Endodermal cell (in vitro differentiated cells): ENCODE data around the gene DPY19L2. TPM values are rescaled to one million over a fixed set of nuclear protein-coding genes. Genes with fewer than 3 reads are reported as not detected.
"Not testable (repeated sequence)": the region's sequence is repeated elsewhere in the genome, so short reads cannot be mapped to it uniquely, and the experiment has no call there.

ENCODE experiments used
- DNase-seq: peaks from one replicate; pipeline ENCODE4 v3.0.0-alpha.2; 2017
- H3K27ac ChIP-seq: 2 replicates; pipeline ENCODE4 v1.5.1; 2013; ENCODE audit warnings: mild to moderate bottlenecking, low read depth, low read length, moderate library complexity
- H3K27me3 ChIP-seq: 2 replicates; pipeline ENCODE4 v1.6.1; 2013; ENCODE audit warnings: mild to moderate bottlenecking, low read length, moderate library complexity; ENCODE audit not compliant: insufficient read depth, control insufficient read depth, poor library complexity, severe bottlenecking
- H3K36me3 ChIP-seq: 2 replicates; pipeline ENCODE4 v1.7.0; 2013; ENCODE audit warnings: mild to moderate bottlenecking, low read length, moderate library complexity; ENCODE audit not compliant: control insufficient read depth, insufficient read depth
- H3K4me1 ChIP-seq: one replicate; pipeline ENCODE4 v1.7.0; 2013; ENCODE audit warnings: low read length; ENCODE audit not compliant: control insufficient read depth, insufficient read depth
- H3K4me3 ChIP-seq: 2 replicates; pipeline ENCODE4 v1.5.1; 2013; ENCODE audit warnings: mild to moderate bottlenecking, low read length, moderate library complexity
- H3K9ac ChIP-seq: 2 replicates; pipeline ENCODE4 v1.6.1; 2013; ENCODE audit warnings: mild to moderate bottlenecking, low read length, moderate library complexity; ENCODE audit not compliant: poor library complexity, severe bottlenecking; ENCODE audit errors: extremely low read depth
- H3K9me3 ChIP-seq: 2 replicates; pipeline ENCODE4 v1.6.1; 2013; ENCODE audit warnings: mild to moderate bottlenecking, low read length, moderate library complexity; ENCODE audit not compliant: control insufficient read depth
- H3K27ac Mint-ChIP-seq: 2 replicates; pipeline ENCODE4 v1.8.0; 2020; ENCODE audit warnings: mixed read lengths
- H3K27me3 Mint-ChIP-seq: 2 replicates; pipeline ENCODE4 v1.8.0; 2021; ENCODE audit warnings: mild to moderate bottlenecking, mixed read lengths; ENCODE audit not compliant: insufficient read depth
- H3K36me3 Mint-ChIP-seq: 2 replicates; pipeline ENCODE4 v1.8.0; 2020; ENCODE audit warnings: low read depth, mixed read lengths
- H3K4me1 Mint-ChIP-seq: 2 replicates; pipeline ENCODE4 v1.8.0; 2020; ENCODE audit warnings: mixed read lengths
- H3K4me3 Mint-ChIP-seq: 2 replicates; pipeline ENCODE4 v1.8.0; 2020; ENCODE audit warnings: mild to moderate bottlenecking, moderate library complexity, mixed read lengths
- H3K9me3 Mint-ChIP-seq: 2 replicates; pipeline ENCODE4 v1.8.0; 2020; ENCODE audit warnings: mild to moderate bottlenecking, mixed read lengths
- WGBS, 2 experiments: methylation state at CpG; one replicate each; pipeline versions ENCODE4 v1.1.5 to v1.1.7; 2013; ENCODE audit warnings: missing lambda C conversion rate in 2 of 2, mixed read lengths in 1 of 2; ENCODE audit not compliant: insufficient coverage in 1 of 2, insufficient read length in 1 of 2; 5-methylcytosine and 5-hydroxymethylcytosine counted together
- total RNA-seq, 2 donors: library from RNA; stranded (reverse); fragmentation: NEBNext Ultra II Directional in 1 of 2; extraction: Animal tissue kit (Norgen Biotek cat#: 25700) in 1 of 2; gene quantifications; 2 replicates in 1 of 2; 3 replicates in 1 of 2; pipeline ENCODE4 v1.2.1, GENCODE V29; 2021

Gene DPY19L2
- total RNA-seq, 2 donors from 2014 or later = 8.6 to 11.0 TPM

DNA sequence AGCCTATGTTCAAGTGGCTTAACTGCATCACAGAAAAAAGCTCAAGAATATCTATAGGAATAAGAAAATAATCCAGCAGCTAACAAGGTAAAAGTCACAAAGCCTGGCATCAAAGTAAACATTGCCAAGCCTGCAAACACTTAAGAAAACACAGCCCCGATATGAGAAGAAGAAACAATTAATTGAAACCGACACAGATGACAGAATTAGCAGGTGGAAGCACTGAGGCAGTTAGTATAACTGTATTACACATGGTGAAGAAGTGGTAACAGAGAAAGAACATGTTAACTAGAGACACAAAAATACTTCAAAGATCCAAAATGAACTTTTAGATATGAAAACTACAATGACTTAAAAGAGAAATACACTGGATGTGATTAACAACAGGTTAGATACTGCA is 57.0 kb downstream of the DPY19L2 start:
- not testable (repeated sequence) for H3K4me3 Mint-ChIP-seq, H3K4me1 ChIP-seq, H3K4me3 ChIP-seq, H3K36me3 Mint-ChIP-seq, H3K9me3 ChIP-seq, H3K9me3 Mint-ChIP-seq, H3K27ac Mint-ChIP-seq, H3K27me3 ChIP-seq, H3K36me3 ChIP-seq, H3K27me3 Mint-ChIP-seq, H3K4me1 Mint-ChIP-seq, H3K9ac ChIP-seq, DNase-seq, H3K27ac ChIP-seq
- WGBS, 2 experiments = no CpG with 5 or more reads among the region's 2 CpGs

DNA sequence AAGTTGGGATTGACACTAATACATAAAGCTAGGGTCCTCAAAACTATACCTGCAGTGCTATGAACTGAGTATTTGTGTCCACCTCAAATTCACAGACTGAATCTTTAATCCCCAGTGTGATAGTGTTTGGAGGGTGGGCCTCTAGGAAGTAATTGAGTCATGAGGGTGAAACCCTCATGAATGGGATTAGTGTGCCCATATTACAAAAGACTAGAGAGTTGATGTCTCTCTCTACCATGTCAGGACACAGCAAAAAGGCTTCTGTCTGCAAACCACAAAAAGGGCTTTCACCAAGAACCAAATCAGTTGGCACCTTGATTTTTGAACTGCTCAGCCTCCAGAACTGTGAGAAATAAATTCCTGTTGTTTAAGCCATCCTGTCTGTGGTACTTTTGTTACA is 59.0 kb downstream of the DPY19L2 start:
- not testable (repeated sequence) for DNase-seq

DNA sequence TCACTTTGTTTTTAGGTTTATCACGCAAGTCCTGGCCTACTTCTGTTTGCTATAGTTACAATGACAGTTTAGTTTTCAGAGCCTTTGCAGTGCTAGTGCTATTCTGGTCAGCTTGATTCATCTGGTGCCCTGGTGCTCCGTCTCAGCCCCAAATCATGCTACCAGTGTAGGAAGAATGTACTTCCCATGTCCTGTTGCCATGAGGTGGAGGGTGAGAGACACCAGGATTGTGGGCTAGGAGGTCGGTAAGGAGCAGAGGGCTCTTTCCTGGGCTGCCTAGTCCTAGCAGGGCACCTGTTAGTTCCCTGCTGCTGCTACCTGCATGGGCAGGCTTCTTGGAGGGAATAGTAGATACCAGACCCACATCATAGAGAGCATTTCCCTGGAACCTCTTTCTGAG is 63.3 kb downstream of the DPY19L2 start:
- not testable (repeated sequence) for H3K9ac ChIP-seq, H3K36me3 Mint-ChIP-seq, DNase-seq, H3K4me3 ChIP-seq, H3K4me1 ChIP-seq, H3K4me3 Mint-ChIP-seq, H3K27ac Mint-ChIP-seq, H3K36me3 ChIP-seq, H3K27ac ChIP-seq, H3K9me3 ChIP-seq, H3K9me3 Mint-ChIP-seq, H3K27me3 Mint-ChIP-seq, H3K4me1 Mint-ChIP-seq, H3K27me3 ChIP-seq
- WGBS, 2 experiments = 86 to 100% methylated on average over 1 to 2 of the region's 3 CpGs

More for the DNA sequence above, 59.0 kb downstream of the DPY19L2 start:
- H3K27ac ChIP-seq, H3K27ac Mint-ChIP-seq, H3K27me3 ChIP-seq, H3K4me3 ChIP-seq, H3K9me3 ChIP-seq, H3K27me3 Mint-ChIP-seq, H3K9ac ChIP-seq, H3K4me1 ChIP-seq, H3K9me3 Mint-ChIP-seq, H3K4me1 Mint-ChIP-seq, H3K4me3 Mint-ChIP-seq, H3K36me3 Mint-ChIP-seq, H3K36me3 ChIP-seq: not testable (repeated sequence)

DNA sequence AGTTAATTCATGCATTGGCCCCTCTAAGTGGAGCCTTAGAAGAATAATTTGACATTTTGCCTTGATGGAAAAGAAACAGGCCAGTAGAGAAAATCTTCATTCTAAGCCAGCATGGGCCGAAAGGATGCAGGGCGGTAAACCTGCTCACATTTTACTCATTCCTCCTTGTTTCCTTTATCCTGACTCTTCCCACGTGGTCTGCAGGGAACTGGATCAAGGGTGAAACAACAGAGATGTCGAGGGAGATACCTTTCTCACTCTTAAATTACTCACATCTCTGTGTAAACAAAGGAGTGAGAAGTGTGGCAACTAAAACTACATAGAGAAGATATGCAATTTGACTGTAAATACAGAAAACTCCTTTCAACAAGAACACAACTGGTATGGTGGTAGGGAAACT is 73.5 kb downstream of the DPY19L2 start:
- H3K27me3 ChIP-seq, H3K27me3 Mint-ChIP-seq, H3K27ac Mint-ChIP-seq, H3K36me3 ChIP-seq, H3K9me3 Mint-ChIP-seq, H3K4me3 Mint-ChIP-seq, H3K9ac ChIP-seq, H3K4me1 ChIP-seq, H3K36me3 Mint-ChIP-seq, H3K9me3 ChIP-seq, H3K4me3 ChIP-seq, H3K27ac ChIP-seq: not testable (repeated sequence)
- peaks cover 12% of the 10 kb centered on the region for H3K4me1 Mint-ChIP-seq
- DNase-seq = peak; percentile 68
- 40% methylated on average over 2 of the region's 4 CpGs; no CpG with 5 or more reads in 1 of the 2 experiments for WGBS, 2 experiments

DNA sequence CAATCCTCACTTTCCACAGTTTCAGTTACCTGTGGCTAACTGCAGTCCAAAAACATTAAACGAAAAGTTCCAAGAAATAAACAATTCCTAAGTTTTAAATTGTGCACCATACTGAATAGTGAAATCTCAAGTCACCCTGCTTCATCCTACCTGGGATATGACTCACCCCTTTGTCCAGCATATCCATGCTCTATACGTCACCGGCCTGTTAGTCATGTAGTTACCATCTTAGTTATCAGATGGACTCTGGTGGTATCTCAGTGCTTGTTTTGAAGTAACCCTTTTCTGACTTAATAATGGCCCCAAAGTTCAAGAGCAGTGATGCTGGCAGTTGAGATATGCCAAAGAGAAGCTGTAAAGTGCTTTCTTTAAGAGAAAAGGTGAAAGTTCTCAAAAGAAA is 83.9 kb downstream of the DPY19L2 start:
- not testable (repeated sequence) for H3K9me3 ChIP-seq, DNase-seq, H3K27me3 Mint-ChIP-seq, H3K36me3 ChIP-seq, H3K4me1 ChIP-seq, H3K4me3 Mint-ChIP-seq, H3K4me1 Mint-ChIP-seq, H3K27ac Mint-ChIP-seq, H3K27me3 ChIP-seq, H3K27ac ChIP-seq, H3K9ac ChIP-seq, H3K9me3 Mint-ChIP-seq, H3K36me3 Mint-ChIP-seq, H3K4me3 ChIP-seq
- WGBS, 2 experiments = 95 to 100% methylated on average over 1 to 3 of the region's 3 CpGs

DNA sequence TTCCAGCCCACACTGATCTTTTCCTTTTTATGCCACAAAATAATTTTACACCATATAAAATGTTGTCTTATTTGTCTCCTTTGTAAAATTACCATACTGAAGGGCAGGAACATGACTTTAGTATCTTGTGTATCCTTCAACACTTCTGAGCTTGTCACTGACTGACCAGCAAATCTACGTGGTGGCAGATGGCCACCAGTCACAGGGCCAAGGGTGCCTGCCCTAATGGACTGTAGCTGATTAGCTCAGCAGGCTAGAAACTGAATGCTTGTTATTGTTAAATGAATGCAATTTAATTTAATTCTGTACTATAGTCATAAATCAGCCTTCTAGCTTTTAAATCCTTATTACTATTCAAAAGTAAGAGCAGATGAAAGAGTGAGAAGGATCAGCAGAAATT is 85.0 kb downstream of the DPY19L2 start:
- DNase-seq, H3K27me3 Mint-ChIP-seq, H3K9ac ChIP-seq, H3K36me3 Mint-ChIP-seq, H3K4me1 Mint-ChIP-seq, H3K4me1 ChIP-seq, H3K9me3 Mint-ChIP-seq, H3K9me3 ChIP-seq, H3K36me3 ChIP-seq, H3K4me3 Mint-ChIP-seq, H3K27me3 ChIP-seq, H3K27ac Mint-ChIP-seq, H3K27ac ChIP-seq, H3K4me3 ChIP-seq: not testable (repeated sequence)
- WGBS, 2 experiments = 24 to 60% methylated on average over 1 of the region's 1 CpG

DNA sequence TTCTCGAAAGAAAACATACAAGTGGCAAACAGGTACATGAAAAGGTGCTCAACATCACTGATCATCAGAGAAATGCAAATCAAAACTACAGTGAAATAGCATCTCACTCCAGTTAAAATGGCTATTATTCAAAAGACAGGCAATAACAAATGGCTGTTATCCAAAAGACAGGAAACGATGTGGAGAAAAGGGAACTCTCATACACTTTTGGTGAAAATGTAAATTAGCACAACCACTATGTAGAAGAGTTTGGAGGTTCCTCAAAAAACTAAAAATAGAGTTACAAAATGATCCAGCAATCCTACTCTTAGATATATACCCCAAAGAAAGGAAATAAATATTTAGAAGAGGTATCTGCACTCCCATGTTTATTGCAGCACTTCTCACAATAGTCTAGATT is 90.7 kb downstream of the DPY19L2 start:
- not testable (repeated sequence) for DNase-seq, H3K4me1 ChIP-seq, H3K27me3 ChIP-seq, H3K27me3 Mint-ChIP-seq, H3K4me1 Mint-ChIP-seq, H3K9me3 ChIP-seq, H3K27ac Mint-ChIP-seq, H3K36me3 Mint-ChIP-seq, H3K4me3 ChIP-seq, H3K4me3 Mint-ChIP-seq, H3K9ac ChIP-seq, H3K9me3 Mint-ChIP-seq, H3K27ac ChIP-seq, H3K36me3 ChIP-seq
- WGBS, 2 experiments = 87 to 100% methylated on average over 1 to 2 of the region's 2 CpGs
